HCT116 (cell line): Measurements from ENCODE around the gene TRIM67. TPM values are rescaled to one million over a fixed set of nuclear protein-coding genes. Genes with fewer than 3 reads are reported as not detected.

Experiments
- ATAC-seq: fragments of 200-7000 bp; cut with Tn5 transposase; 2 replicates; pipeline ENCODE4 v1.9.1; 2020; ENCODE audit warnings: mild to moderate bottlenecking, moderate library complexity
- BruUV-seq: library from RNA; stranded (reverse); fragments of 400-500 nt; replicated peaks from 2 replicates; lab custom pipeline; 2021; lab: Mats Ljungman, UMichigan
- CTCF ChIA-PET: fragments of 300-600 bp; sonication (Branson Sonifier 250); formaldehyde crosslinking; loops from one replicate; lab custom pipeline; 2021; ENCODE audit warnings: antibody characterized with exemption; lab: Charles Lee
- POLR2A ChIA-PET: fragments of 300-600, 350-600 bp; sonication (Branson Sonifier 250); formaldehyde crosslinking; loops from one replicate; lab custom pipeline; 2021; ENCODE audit warnings: antibody characterized with exemption; lab: Charles Lee
- RAD21 ChIA-PET, 2 experiments: fragments of 300-600 bp; sonication (Branson Sonifier 250); formaldehyde crosslinking; loops; one replicate each; lab custom pipeline; 2023; ENCODE audit warnings: low total read pairs in 2 of 2; ENCODE audit not compliant: uncharacterized antibody in 2 of 2, unreplicated experiment in 2 of 2, low non-redundant PET in 1 of 2; lab: Charles Lee
- DNase-seq: peaks from one replicate; pipeline ENCODE4 v3.0.0-alpha.2; 2010; ENCODE audit warnings: low read depth, low spot score
- H2AFZ ChIP-seq: fragments of 200-600 bp; shearing (Covaris generic), sonication (generic); 2 replicates; pipeline ENCODE4 v1.6.1; 2017; ENCODE audit warnings: low read depth, mixed run types, mixed read lengths, antibody characterized with exemption, low read length; ENCODE audit not compliant: poor library complexity, severe bottlenecking
- H3K27ac ChIP-seq: 2 replicates; pipeline ENCODE4 v1.5.1; 2012; ENCODE audit warnings: low read depth, low read length
- H3K27me3 ChIP-seq: fragments of 200-600 bp; sonication (generic); 2 replicates; pipeline ENCODE4 v1.6.1; 2016; ENCODE audit warnings: mixed run types, low read length, mixed read lengths; ENCODE audit not compliant: insufficient read depth
- H3K36me3 ChIP-seq, 2 experiments: fragments of 200-500 bp in 1 of 2; fragments of 200-600 bp in 1 of 2; sonication (Bioruptor generic) in 1 of 2; sonication (generic) in 1 of 2; 2 replicates each; pipeline versions ENCODE4 v1.5.1 to v1.6.1; 2014 to 2016; ENCODE audit warnings: low read length in 2 of 2, inconsistent platforms in 1 of 2, mixed read lengths in 1 of 2, mixed run types in 1 of 2; ENCODE audit not compliant: insufficient read depth in 2 of 2, control insufficient read depth in 1 of 2
- H3K4me1 ChIP-seq, 2 experiments: fragments of 200-600 bp in 1 of 2; sonication (generic) in 1 of 2; 2 replicates each; pipeline versions ENCODE4 v1.5.1 to v1.6.1; 2012 to 2017; ENCODE audit warnings: low read length in 2 of 2, inconsistent platforms in 1 of 2, mild to moderate bottlenecking in 1 of 2, mixed read lengths in 1 of 2, mixed run types in 1 of 2, moderate library complexity in 1 of 2; ENCODE audit not compliant: insufficient read depth in 2 of 2, control insufficient read depth in 1 of 2
- H3K4me2 ChIP-seq: fragments of 200-600 bp; sonication (generic); 2 replicates; pipeline ENCODE4 v1.6.1; 2017; ENCODE audit warnings: mixed run types, low read length, mixed read lengths
- H3K4me3 ChIP-seq, 2 experiments: fragments of 200-600 bp in 1 of 2; sonication (generic) in 1 of 2; replicated peaks in 1 of 2; 2 replicates each; pipeline ENCODE4 v1.5.1; 2011 to 2016; ENCODE audit warnings: low read length in 2 of 2, control low read depth in 1 of 2, low read depth in 1 of 2, mild to moderate bottlenecking in 1 of 2, mixed read lengths in 1 of 2, mixed run types in 1 of 2
- H3K79me2 ChIP-seq: fragments of 200-600 bp; sonication (generic); 2 replicates; pipeline ENCODE4 v1.6.1; 2017; ENCODE audit warnings: mild to moderate bottlenecking, mixed run types, low read length, moderate library complexity, mixed read lengths; ENCODE audit not compliant: insufficient read depth
- H3K9ac ChIP-seq: fragments of 200-600 bp; sonication (generic); 2 replicates; pipeline ENCODE4 v1.6.1; 2016; ENCODE audit warnings: low read length, mixed read lengths
- H3K9me2 ChIP-seq: fragments of 200-600 bp; sonication (generic), shearing (Covaris generic); 2 replicates; pipeline ENCODE4 v1.6.1; 2017; ENCODE audit warnings: mixed run types, mild to moderate bottlenecking, moderate library complexity; ENCODE audit not compliant: insufficient read depth
- H3K9me3 ChIP-seq, 2 experiments: fragments of 200-500 bp in 1 of 2; fragments of 200-600 bp in 1 of 2; sonication (Bioruptor generic) in 1 of 2; sonication (generic) in 1 of 2; 2 replicates each; pipeline ENCODE4 v1.6.1; 2014 to 2017; ENCODE audit warnings: low read length in 2 of 2, mixed read lengths in 2 of 2, inconsistent platforms in 1 of 2, low read depth in 1 of 2, mild to moderate bottlenecking in 1 of 2, mixed run types in 1 of 2, moderate library complexity in 1 of 2; ENCODE audit not compliant: control insufficient read depth in 1 of 2, insufficient read depth in 1 of 2
- H4K20me1 ChIP-seq: fragments of 200-600 bp; sonication (generic), shearing (Covaris generic); 2 replicates; pipeline ENCODE4 v1.6.1; 2017; ENCODE audit warnings: mixed run types, mild to moderate bottlenecking, moderate library complexity; ENCODE audit not compliant: insufficient read depth
- ATF3 ChIP-seq: IDR thresholded peaks from 2 replicates; pipeline ENCODE4 v1.6.1; 2012
- CBX3 ChIP-seq: IDR thresholded peaks from 2 replicates; pipeline ENCODE4 v1.6.1; 2012; ENCODE audit warnings: low read depth
- EGR1 ChIP-seq: IDR thresholded peaks from 2 replicates; pipeline ENCODE4 v1.6.1; 2012; ENCODE audit warnings: low read depth
- ELF1 ChIP-seq: IDR thresholded peaks from 2 replicates; pipeline ENCODE4 v1.6.1; 2012; ENCODE audit warnings: low read depth, borderline replicate concordance
- EZH2 ChIP-seq: fragments of 200-600 bp; sonication (generic); IDR thresholded peaks from 2 replicates; pipeline ENCODE4 v1.6.1; 2017; ENCODE audit warnings: antibody characterized with exemption, mixed run types
- EZH2phosphoT487 ChIP-seq: fragments of 200-600 bp; IDR thresholded peaks from 2 replicates; pipeline ENCODE4 v1.6.1; 2018; ENCODE audit warnings: antibody characterized with exemption, borderline replicate concordance
- FOSL1 ChIP-seq: IDR thresholded peaks from 2 replicates; pipeline ENCODE4 v1.6.1; 2012; ENCODE audit warnings: low read depth
- POLR2AphosphoS5 ChIP-seq: IDR thresholded peaks from 2 replicates; pipeline ENCODE4 v1.6.1; 2011; ENCODE audit warnings: mild to moderate bottlenecking, low read depth, low read length, moderate library complexity
- SIN3A ChIP-seq: IDR thresholded peaks from 2 replicates; pipeline ENCODE4 v1.6.1; 2012; ENCODE audit warnings: low read depth
- SP1 ChIP-seq: IDR thresholded peaks from 2 replicates; pipeline ENCODE4 v1.6.1; 2012; ENCODE audit warnings: low read depth
- SRF ChIP-seq: IDR thresholded peaks from 2 replicates; pipeline ENCODE4 v1.6.1; 2012; ENCODE audit warnings: low read depth
- TCF7L2 ChIP-seq: IDR thresholded peaks from 2 replicates; pipeline ENCODE4 v1.7.0; 2011; ENCODE audit warnings: borderline replicate concordance, inconsistent platforms; ENCODE audit not compliant: insufficient read depth, insufficient read length; ENCODE audit errors: extremely low read depth
- YY1 ChIP-seq: IDR thresholded peaks from 2 replicates; pipeline ENCODE4 v1.6.1; 2011; ENCODE audit warnings: low read length, low read depth, moderate library complexity, mild to moderate bottlenecking; ENCODE audit not compliant: insufficient replicate concordance; ENCODE audit errors: extremely low read depth
- ZFX ChIP-seq: fragments of 450-650 bp; IDR thresholded peaks from 2 replicates; pipeline ENCODE4 v1.6.1; 2017
- intact Hi-C: fragments of 100-400 bp; cut with micrococcal nuclease; formaldehyde crosslinking; loops from 2 replicates; pipeline ENCODE4 v1.10.0; 2022
- total RNA-seq: library from RNA; stranded (reverse); gene quantifications from one replicate; pipeline ENCODE4 v1.2.1, GENCODE V29; 2021; ENCODE audit not compliant: unreplicated experiment
- TF ChIP-seq, protein P1 (sequence below), 3 experiments: fragments of 200-600 bp in 1 of 3; sonication (generic) in 1 of 3; IDR thresholded peaks in 2 of 3; conservative IDR thresholded peaks in 1 of 3; 2 replicates each; pipeline ENCODE4 v1.5.1; 2012 to 2017; ENCODE audit warnings: low read depth in 2 of 3, low read length in 2 of 3, antibody characterized with exemption in 1 of 3, borderline replicate concordance in 1 of 3, control low read depth in 1 of 3, mild to moderate bottlenecking in 1 of 3, mixed read lengths in 1 of 3, mixed run types in 1 of 3, moderate library complexity in 1 of 3; ENCODE audit not compliant: insufficient read depth in 1 of 3

The TRIM67 gene
- total RNA-seq, 1 experiment from 2014 or later = 0.02 TPM

DNA sequence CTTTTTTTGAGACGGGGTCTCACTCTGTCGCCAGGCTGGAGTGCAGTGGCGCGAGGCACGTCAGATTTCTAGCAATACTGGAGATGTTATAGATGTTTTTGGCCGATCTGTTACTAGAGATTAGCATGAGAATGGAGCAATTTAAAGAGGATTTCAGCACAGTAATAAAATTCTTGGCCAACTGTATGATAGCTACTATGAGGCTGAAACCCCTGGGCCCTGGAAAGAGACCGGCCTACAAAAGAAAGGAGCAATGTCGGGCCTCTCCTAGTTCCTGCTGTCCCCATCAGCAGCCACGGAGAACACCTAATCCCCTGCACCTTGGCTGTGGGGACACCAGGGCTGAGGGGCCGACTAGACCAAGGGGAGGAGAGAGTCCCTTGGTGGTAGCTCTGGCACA, 69.7 kb downstream of the TRIM67 start:
- Histone ChIP-seq H3K9me3 (no peaks in the 10 kb centered on the region), H3K27ac (no peak overlapping the region), H4K20me1 (no peaks in the 10 kb centered on the region), H3K9ac (no peak overlapping the region), H2AFZ (no peak overlapping the region), H3K4me1 (peaks cover 24 to 44% of the 10 kb centered on the region in 2 experiments), H3K36me3 (peaks cover 4 to 5% of the 10 kb centered on the region in 2 experiments; a peak in 2 of 4 replicates), H3K4me3 (no peak overlapping the region), H3K9me2 (no peaks in the 10 kb centered on the region), H3K27me3 (no peaks in the 10 kb centered on the region), H3K4me2 (no peak overlapping the region), H3K79me2 (peaks cover 39% of the 10 kb centered on the region)
- no peak for TF ChIP-seq FOSL1
- no peak for TF ChIP-seq CBX3
- no peak for TF ChIP-seq EGR1
- no peak for TF ChIP-seq ZFX
- TF ChIP-seq YY1 = no peak
- TF ChIP-seq SIN3A = no peak
- no peak for TF ChIP-seq EZH2phosphoT487
- no peak for TF ChIP-seq ELF1
- TF ChIP-seq EZH2 = no peak
- TF ChIP-seq POLR2AphosphoS5 = no peak
- ChIA-PET POLR2A (no interaction called here), CTCF (no interaction called here), RAD21 (no interaction called here)
- ATAC-seq (no peak), DNase-seq (no peak)
- intact Hi-C loops = no loop called here
- no TSS peak for BruUV-seq

DNA sequence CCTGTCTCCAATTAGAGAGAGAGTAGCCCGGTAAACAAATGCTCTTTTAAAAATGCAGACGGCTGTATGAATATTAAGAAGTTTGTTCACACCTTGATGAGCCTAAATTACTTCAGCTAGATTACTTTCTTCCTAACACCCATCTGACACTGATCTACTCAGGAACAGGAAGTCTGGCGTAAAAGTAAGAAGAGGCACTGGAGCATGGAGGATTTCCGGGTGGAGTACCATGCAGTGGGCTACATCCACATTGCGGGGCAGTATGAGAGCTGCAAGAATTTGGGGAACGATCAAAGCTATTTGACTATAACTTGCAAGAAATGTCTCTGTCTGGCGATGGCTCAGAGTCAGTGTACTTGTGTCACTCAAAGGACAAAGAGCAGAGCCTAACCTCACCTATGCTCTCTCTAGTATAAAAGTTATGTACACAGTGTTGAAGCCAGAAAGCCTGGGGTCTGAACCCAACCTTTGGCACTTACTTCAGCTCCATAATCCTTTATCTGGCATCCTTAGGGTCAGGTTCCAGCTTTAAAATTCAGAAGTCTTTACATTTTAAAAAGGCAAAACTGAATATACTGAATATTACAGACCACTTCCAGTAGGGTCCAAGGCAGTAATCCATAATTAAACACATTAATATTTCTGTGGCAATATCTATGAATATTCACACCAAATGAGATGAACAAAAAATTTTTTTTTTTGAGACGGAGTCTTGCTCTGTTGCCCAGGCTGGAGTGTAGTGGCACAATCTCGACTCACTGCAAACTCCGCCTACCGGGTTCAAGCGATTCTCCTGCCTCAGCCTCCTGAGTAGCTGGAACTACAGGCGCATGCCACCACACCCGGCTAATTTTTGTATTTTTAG, 71.2 kb downstream of the TRIM67 start:
- peak overlapping the region; percentile 77 for H3K27ac ChIP-seq
- no peak for ATAC-seq
- intact Hi-C loops = no loop called here
- H3K9me3 ChIP-seq = no peaks in the 10 kb centered on the region
- no peak for DNase-seq
- peaks cover 41% of the 10 kb centered on the region for H3K79me2 ChIP-seq
- ChIA-PET RAD21 (no interaction called here), POLR2A (no interaction called here), CTCF (no interaction called here)
- H3K27me3 ChIP-seq = no peaks in the 10 kb centered on the region
- peaks cover 24 to 49% of the 10 kb centered on the region in 2 experiments for H3K4me1 ChIP-seq
- H3K4me2 ChIP-seq = peak overlapping the region; percentile 49
- H2AFZ ChIP-seq = no peak overlapping the region
- peak overlapping the region in 1 of 2 experiments; percentile 6; a peak in 1 of 4 replicates for H3K4me3 ChIP-seq
- no peaks in the 10 kb centered on the region for H3K9me2 ChIP-seq
- no peaks in the 10 kb centered on the region for H4K20me1 ChIP-seq
- H3K9ac ChIP-seq = no peak overlapping the region
- BruUV-seq = no TSS peak
- H3K36me3 ChIP-seq = peaks cover 3 to 6% of the 10 kb centered on the region in 2 experiments; a peak in 3 of 4 replicates
- TF ChIP-seq EGR1 (no peak), ATF3 (no peak), SRF (no peak), YY1 (no peak), TCF7L2 (no peak), CBX3 (no peak), SP1 (no peak)
- TF ChIP-seq, protein P1, sequence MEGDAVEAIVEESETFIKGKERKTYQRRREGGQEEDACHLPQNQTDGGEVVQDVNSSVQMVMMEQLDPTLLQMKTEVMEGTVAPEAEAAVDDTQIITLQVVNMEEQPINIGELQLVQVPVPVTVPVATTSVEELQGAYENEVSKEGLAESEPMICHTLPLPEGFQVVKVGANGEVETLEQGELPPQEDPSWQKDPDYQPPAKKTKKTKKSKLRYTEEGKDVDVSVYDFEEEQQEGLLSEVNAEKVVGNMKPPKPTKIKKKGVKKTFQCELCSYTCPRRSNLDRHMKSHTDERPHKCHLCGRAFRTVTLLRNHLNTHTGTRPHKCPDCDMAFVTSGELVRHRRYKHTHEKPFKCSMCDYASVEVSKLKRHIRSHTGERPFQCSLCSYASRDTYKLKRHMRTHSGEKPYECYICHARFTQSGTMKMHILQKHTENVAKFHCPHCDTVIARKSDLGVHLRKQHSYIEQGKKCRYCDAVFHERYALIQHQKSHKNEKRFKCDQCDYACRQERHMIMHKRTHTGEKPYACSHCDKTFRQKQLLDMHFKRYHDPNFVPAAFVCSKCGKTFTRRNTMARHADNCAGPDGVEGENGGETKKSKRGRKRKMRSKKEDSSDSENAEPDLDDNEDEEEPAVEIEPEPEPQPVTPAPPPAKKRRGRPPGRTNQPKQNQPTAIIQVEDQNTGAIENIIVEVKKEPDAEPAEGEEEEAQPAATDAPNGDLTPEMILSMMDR (IDR thresholded peaks at IDR 0.05 in 2 of 3, conservative IDR thresholded peaks at IDR 0.05 in 1 of 3; ENCODE audit: borderline replicate concordance in 1 of 3, insufficient read depth in 1 of 3, low read depth in 2 of 3, low read length in 2 of 3) = no peak
